HG03460 (cell line): Measurements from ENCODE around the gene IL16.

Experiments
- ATAC-seq: cut with Tn5 transposase; IDR thresholded peaks from one replicate; pipeline ENCODE4 v1.9.1; 2021; ENCODE audit not compliant: unreplicated experiment

Gene IL16

GRCh38 chr15:81174125-81174791, 22.4 kb upstream of the IL16 start:
- ATAC-seq: no peak

GRCh38 chr15:81174792-81175327, 21.8 kb upstream of the IL16 start:
- ATAC-seq: no peak

DNA sequence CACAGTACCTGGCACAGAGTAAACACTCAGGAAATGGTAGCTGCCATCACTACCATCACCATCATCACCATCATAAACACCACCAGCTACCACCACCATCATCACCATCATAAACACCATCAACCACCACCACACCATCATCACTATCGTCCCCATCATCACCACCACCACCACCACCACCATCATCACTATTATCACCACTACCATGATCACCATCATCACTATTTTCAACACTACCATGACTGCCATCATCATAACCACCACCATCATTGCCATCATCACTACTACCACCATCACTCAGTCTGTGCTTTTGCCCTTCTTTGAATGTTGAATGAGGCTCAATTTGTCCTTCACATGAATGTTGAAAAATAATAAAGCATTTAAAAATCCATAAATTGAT, 21.2 kb upstream of the IL16 start:
- no peak for ATAC-seq

DNA sequence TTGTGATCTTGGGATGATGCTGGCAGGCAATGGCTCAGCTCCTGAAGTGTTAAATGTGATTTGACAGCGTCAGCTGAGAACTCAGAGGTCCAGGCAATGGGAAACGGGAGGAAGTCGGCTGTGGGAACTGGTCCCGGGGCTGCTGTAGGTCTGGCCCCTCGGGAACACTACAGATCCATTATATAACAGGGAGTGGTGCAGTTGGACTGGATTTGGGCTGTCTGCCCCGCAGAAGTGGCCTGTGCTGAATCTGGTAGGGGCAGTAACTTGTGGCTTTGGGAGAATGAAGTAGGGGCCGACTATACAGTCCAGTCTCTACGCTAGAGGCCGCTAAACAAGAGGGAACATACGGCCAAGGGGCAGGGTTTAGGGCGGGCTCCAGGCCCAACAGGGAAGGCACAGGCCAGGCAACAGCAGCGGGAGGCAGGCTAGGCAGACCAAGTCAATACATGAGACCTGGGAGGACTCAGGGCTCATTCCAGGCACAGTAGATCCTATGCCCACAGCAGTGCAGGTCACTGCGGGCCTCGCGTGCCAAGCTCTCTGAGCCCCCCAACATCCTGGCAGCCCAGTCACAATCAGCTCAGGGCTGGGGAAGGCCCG, 20.3 kb upstream of the IL16 start:
- no peak for ATAC-seq

DNA sequence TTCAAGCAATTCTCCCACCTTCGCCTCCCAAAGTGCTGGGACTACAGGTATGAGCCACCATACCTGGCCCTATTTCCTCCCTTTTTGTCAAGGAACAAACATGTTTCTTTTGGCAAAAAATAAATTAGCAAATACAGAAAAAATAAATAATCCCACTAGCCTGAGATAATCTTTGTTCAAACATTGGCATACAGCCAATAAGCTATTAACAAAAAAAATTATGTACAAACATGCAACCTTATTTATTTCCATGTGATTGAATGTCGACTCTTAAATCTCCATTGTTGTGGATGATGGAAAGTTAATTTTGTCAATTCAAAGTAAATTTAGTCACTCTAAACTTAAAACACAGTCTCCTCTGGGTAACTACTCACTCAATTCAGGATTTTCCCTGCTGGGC, 18.3 kb upstream of the IL16 start:
- ATAC-seq: no peak

- no peak for ATAC-seq
Measured at GRCh38 chr15:81181220-81181619, 15.5 kb upstream of the IL16 start.

DNA sequence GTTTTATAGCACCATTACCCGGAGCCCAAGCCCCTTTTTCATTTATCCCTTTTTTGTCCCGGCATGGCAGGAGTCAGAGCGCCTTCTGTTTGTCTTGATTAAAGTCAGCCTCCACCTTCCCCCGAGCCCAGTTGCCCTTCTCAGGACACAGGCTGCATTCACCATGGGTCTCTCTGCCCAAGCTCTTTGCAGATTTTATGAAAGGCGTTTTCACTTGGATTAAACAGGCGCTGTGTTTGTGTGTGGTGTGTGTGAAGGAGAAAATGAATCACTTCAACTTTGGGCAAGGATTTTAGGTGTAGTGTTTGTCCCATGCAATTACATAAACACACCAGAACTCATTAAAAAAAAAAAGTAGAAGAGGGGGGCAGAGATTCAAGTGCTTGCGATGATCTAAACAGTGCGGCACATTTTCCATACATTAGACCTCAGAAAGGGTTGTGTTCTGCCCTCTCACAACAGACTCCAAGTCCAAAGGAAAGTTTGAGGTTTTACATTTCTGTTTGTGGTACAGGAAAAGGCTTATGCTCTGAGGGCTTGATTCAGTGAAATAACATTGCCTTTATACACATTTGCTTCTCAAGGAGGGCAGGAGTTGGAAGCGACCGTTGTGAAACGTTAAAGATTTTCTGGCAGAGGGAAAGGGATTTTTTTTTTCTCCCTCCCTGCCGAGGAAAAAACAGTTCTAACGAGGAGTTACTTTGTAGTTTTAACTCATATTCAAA, 14.5 kb upstream of the IL16 start:
- ATAC-seq: no peak

GRCh38 chr15:81182756-81183438, 13.8 kb upstream of the IL16 start:
- no peak for ATAC-seq

DNA sequence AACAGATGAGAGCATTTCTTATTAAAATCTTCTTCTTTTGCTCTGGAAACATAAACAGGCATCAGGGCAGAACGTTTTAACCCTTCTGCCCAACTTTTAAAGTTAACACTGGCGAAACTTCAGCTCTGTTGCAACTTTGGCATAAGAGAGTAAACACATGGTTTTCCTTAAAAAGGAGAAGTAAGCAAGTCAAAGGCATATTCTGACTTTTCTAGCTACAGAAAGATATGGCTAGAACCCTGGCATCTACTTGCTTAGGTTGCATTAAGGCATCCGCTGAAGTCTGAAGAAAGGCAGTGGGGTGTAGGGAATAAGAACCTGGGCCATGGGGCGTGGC, 13.3 kb upstream of the IL16 start:
- ATAC-seq: no peak

DNA sequence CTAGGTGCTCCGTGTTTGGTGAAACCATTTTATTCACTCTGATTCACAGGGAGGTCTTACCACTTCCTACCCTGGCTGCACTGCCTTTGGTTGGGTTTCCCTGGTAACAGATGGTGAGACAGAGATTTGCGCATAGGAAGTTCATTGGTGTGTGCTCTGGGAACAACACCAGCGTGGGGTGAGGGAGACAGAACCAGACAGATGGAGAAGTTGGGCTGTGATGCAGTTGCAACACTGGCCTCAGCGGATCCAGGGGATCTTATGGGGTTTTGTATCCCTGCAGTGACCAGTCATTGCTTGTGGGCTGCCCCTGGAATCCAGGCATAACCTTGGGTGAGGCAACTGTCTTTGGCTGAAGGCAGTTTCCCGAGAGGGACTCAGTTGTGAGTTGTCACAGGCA, 12.5 kb upstream of the IL16 start:
- no peak for ATAC-seq

DNA sequence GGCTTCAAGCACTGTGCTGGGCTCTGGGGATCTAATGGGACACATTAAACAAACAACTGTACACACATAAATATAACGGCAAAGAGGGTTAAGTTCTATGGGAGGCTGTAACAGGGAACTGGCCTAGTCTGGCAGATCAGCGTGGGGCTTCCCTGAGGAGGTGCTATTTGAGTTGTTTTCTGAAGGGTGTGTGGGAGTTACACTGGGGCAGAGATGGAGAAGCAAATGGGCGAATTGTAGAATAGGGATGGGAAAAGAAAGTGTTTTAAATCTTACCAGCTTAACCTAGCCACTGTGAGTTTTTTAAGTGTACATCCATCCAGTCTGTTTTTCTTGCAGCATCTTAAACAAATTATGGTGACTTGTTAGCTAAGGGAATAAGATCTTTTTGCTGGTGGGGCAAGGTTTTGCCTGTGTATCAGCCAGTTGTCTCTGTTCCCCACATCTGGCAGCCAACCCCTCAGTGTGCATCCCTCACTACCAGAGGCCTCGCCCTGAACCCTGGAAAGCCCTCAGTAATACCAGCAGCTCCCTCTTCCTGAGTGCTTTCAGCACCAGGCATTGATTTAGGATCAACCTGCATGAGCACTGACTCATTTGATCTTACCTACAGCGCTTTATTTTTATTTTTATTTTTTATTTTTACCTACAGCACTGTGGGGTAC, 10.9 kb upstream of the IL16 start:
- ATAC-seq: no peak

GRCh38 chr15:81188354-81188753, 8.3 kb upstream of the IL16 start:
- ATAC-seq: no peak

DNA sequence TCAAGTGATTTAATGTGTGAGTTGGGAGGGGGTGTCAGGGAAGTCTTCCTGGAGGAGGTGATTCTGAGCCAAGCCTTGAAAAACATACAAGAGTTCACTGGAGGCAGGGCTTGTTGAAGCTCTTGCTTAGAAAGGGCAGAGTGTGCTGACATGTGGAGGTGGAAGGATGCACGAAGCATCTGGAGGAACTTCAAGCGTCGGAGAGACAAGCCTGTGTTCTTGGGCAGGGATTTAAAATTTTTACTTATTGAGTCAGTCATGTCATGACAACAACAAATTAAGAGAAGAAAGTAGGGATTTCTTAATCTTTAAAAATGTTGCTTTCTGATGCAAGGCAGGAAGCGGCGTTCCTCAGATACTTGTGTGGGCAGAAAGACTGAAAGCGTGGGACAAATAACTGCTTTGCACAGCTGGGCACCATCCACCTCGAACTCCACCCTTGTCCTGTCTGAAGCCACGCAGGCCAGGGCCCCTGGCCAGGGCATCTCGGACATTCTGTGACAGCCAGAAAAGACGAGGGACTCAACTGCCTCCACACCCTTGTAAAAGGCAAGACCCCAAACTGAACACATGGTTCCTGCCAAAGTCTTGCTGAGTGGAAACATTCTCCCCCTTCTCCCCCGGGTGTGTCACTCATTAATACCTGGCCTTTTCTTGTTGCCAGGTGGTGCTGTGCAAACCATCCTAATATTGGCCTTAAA, 6.9 kb upstream of the IL16 start:
- no peak for ATAC-seq

- no peak for ATAC-seq
Measured at GRCh38 chr15:81190922-81191507, 5.7 kb upstream of the IL16 start.

- ATAC-seq: no peak
Measured at GRCh38 chr15:81191701-81192100, 5.0 kb upstream of the IL16 start.

GRCh38 chr15:81194723-81195122, 2.0 kb upstream of the IL16 start:
- no peak for ATAC-seq

- no peak for ATAC-seq
Measured at GRCh38 chr15:81195339-81195864, 1.3 kb upstream of the IL16 start.

GRCh38 chr15:81197255-81197630, 564 bp downstream of the IL16 start:
- ATAC-seq: no peak

DNA sequence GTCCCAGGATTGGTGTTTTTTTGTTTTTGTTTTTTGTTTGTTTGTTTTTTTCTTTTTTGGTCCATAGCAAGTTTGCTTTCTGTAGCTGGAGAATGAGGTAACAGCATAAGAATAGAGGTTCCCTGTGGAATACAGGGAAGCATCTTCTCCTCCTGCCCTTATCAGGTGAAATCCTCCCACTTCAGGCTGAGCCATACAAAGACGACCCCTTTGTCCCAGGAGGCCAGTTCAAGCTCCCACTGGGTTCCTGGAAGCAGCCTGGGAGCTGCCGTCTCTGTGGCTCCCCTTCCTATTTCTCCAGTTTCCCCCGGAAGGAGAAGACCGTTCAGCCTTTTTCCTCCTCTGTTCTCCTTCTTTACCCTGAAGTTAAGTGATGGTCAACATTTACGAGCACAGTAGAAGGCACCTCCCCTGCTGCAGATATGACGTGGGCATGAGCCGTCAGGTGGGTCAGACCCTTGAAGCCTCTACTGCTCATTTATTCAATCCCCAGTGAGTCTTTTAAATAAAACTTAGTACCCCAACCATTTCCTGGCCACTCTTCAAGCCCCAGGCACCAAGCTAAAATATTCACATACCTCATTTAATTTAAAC, 1.1 kb downstream of the IL16 start:
- no peak for ATAC-seq
